GDM1 (cell line): ENCODE results near the gene FRMD8.
"Not testable (repeated sequence)": the region's sequence is repeated elsewhere in the genome, so short reads cannot be mapped to it uniquely, and the experiment has no call there.

ENCODE experiments used
- DNase-seq: peaks from one replicate; lab custom pipeline; 2025; lab: John Stamatoyannopoulos, UW

Gene FRMD8

DNA sequence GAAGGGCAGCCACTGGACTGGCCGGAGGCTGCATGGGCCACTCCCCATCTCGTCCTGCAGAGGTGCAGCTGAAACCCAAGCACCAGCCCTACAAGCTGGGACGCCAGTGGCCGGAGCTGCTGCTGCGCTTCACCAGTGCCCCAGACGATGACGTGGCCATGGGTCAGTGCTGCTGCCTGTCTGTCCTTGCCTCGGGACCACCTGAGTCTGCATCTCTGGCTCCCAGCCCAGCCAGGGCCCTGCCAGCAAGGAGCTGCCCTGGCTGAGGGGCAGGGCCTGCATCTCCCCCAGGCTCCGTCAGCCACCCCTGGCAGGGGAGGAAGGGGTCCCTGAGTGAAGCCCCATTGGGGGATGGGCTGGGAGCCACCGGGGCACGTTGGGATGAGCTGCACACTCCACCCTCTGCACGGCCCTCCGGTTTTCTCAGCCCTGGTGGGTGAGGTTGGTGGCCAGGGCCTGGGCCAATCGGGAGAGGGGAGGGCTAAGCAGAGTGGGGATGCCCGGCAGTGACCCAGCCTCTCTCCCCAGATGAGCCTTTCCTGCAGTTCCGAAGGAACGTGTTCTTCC, 7.2 kb downstream of the FRMD8 start:
- no peak for DNase-seq

GRCh38 chr11:65394125-65394536, 7.7 kb downstream of the FRMD8 start:
- DNase-seq: no peak

- DNase-seq: no peak
Observed at GRCh38 chr11:65395961-65396530, 9.6 kb downstream of the FRMD8 start.

GRCh38 chr11:65396769-65397745, 10.6 kb downstream of the FRMD8 start:
- DNase-seq: no peak

GRCh38 chr11:65398362-65398910, 12.0 kb downstream of the FRMD8 start:
- DNase-seq: no peak

GRCh38 chr11:65399249-65399648, 12.8 kb downstream of the FRMD8 start:
- no peak for DNase-seq

DNA sequence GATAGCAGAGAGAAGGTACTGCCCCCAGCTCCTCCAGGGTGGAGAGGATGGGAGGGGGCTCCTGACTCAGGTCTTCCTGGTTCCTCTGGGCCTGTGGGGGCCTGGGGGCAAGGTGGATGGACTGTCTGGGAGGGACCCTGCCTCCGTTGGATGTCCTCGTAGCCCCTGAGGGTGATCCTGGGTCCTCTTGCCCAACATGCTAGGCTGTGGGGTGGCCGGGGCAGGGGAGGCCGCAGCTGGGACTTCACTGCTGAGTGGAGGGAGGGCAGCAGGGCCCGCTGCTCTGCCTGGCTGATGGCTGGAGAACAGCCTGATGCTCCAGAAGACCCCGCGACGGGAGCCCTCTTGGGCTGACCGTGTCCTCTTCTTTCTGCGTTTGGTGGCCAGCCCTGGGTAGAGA, 13.4 kb downstream of the FRMD8 start:
- no peak for DNase-seq

GRCh38 chr11:65400307-65401072, 14.1 kb downstream of the FRMD8 start:
- no peak for DNase-seq

- DNase-seq: no peak
Observed at GRCh38 chr11:65401073-65401802, 14.8 kb downstream of the FRMD8 start.

DNA sequence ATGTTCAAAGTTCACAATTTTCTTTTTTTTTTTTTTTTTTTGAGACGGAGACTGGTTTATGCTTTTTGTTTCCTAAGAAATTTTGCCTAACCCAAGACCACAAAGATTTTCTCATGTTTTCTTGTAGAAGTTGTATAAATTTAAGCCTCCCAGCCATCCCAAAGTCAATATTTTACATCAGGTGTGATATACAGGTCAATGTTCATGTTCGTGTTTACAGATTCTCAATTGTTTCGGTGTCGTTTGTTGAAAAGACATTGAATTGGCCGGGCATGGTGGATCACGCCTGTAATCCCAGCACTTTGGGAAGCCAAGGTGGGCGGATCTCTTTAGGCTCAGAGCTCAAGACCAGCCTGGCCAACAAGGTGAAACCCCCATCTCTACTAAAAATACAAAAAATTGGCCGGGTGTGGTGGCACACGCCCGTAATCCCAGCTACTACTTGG, 15.4 kb downstream of the FRMD8 start:
- DNase-seq: no peak

GRCh38 chr11:65402790-65403189, 16.4 kb downstream of the FRMD8 start:
- DNase-seq: no peak

- DNase-seq: peak; percentile 85
Observed at GRCh38 chr11:65403607-65404121, 17.2 kb downstream of the FRMD8 start.

GRCh38 chr11:65404210-65404609, 17.8 kb downstream of the FRMD8 start:
- peak; percentile 5 for DNase-seq

GRCh38 chr11:65404638-65405339, 18.4 kb downstream of the FRMD8 start:
- no peak for DNase-seq

DNA sequence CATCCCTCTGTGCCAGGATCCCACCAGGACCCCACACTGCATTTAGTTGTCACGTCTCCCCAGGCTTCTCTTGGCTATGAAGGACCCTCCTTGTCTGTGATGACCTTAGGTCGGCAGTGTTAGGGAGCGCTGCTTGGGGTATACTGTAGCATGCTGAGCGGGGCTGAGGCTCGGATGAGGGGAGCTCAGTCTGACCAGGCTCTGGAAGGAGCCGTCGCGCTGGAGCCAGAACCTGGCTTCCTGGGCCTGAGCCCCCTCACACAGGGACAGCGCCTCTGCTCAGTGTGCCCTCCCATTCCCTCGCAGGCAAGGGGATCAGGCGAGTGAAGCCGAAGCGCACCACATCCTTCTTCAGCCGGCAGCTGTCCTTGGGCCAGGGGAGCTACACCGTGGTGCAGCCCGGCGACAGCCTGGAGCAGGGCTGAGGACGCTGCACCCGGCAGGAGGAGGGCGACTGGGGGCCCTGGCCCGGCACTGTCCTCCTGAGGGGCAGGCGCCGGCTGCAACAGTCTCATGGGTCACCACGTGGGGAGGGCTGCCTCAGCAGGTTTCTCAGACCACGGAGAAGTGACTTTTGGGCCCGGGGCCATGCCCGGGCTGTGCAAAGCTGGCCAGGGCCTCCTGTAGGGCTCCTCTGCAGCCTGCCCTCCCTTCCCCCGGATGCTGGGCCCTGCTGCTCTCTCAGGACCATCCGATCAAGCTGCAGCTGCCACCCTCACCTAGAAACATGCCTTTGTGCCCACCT, 24.7 kb downstream of the FRMD8 start:
- no peak for DNase-seq

- DNase-seq: no peak
Observed at GRCh38 chr11:65411681-65412070, 25.2 kb downstream of the FRMD8 start.

DNA sequence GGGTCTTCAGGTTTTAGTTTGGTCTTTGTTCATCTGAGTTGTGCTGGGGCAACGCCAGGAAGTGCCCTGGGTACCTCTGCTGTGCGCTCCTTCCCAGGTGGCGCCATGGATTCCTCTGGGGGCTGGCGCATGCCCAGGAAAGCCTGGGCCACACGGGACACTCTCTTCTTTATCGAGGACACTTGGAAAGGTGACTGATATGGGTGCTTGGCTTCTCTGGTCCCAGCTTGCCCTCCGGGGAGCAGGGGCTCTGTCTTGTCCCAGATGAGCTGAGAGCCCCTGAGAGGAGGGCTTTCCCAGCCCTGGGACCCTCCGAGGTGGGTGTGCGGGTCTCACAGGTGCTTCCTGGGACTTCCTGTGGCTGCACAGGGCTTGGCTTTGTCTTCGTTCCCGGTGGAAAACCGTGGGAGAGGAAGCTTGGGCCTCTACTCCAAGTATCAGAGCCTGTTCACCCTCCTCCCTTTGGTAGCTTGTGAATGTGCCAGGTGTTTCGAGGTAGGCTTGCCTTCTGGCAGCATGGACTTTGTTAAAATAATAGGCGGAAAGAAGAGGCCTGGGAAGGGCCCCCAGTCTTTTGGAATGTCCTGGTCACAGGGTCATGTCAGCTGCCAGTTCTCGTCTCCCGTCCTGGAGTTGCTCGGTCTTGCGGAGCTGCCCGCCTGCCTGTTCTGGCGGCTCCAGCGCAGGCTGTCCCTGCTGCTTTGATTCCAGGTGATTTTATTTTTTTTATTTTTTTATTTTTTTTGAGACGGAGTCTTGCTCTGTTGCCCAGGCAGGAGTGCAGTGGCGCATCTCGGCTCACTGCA, 26.0 kb downstream of the FRMD8 start:
- no peak for DNase-seq

DNA sequence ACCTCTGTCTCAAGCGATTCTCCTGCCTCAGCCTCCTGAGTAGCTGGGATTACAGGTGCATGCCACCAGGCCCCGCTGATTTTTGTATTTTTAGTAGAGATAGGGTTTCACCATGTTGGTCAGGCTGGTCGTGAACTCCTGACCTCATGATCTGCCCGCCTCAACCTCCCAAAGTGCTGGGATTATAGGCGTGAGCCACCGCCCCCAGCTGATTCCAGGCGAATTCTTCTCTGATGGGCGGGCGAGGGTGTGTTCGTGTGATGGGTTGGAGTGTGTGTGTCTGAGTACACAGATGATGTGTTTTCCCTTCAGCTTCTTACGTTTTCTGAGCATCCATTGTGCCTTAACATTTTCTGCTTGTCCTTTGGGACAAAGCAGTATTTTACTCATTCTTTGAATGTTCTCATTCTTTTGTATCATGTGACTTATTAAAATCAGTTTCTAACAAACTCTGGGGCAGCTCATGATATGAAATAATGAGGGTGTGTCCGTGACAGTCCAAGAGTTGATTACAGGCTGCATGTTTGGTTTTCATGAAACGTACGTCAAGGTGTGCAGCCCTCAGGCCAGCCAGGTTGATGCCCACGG, 26.7 kb downstream of the FRMD8 start:
- DNase-seq: not testable (repeated sequence)
